ENCODE data around the gene TMEM54.

- TF ChIP-seq, protein P1, sequence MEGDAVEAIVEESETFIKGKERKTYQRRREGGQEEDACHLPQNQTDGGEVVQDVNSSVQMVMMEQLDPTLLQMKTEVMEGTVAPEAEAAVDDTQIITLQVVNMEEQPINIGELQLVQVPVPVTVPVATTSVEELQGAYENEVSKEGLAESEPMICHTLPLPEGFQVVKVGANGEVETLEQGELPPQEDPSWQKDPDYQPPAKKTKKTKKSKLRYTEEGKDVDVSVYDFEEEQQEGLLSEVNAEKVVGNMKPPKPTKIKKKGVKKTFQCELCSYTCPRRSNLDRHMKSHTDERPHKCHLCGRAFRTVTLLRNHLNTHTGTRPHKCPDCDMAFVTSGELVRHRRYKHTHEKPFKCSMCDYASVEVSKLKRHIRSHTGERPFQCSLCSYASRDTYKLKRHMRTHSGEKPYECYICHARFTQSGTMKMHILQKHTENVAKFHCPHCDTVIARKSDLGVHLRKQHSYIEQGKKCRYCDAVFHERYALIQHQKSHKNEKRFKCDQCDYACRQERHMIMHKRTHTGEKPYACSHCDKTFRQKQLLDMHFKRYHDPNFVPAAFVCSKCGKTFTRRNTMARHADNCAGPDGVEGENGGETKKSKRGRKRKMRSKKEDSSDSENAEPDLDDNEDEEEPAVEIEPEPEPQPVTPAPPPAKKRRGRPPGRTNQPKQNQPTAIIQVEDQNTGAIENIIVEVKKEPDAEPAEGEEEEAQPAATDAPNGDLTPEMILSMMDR (conservative IDR thresholded peaks at IDR 0.05 in 1 of 2, IDR thresholded peaks at IDR 0.05 in 1 of 2; ENCODE audit: extremely low read depth in 1 of 2, insufficient read depth in 1 of 2, low read depth in 1 of 2, low read length in 2 of 2): no peak
- TF ChIP-seq EZH2 (IDR thresholded peaks at IDR 0.05; ENCODE audit: borderline replicate concordance, low read length): no peak
These were observed 5.6 kb downstream of the TMEM54 start for GRCh38 chr1:32895325-32896215.

Data from mammary epithelial cell (primary cell).